ENCODE measurements around the gene CAVIN1. TPM values are rescaled to one million over a fixed set of nuclear protein-coding genes. Genes with fewer than 3 reads are reported as not detected.

Gene CAVIN1
- polyA plus RNA-seq, 1 experiment: 326 TPM

DNA sequence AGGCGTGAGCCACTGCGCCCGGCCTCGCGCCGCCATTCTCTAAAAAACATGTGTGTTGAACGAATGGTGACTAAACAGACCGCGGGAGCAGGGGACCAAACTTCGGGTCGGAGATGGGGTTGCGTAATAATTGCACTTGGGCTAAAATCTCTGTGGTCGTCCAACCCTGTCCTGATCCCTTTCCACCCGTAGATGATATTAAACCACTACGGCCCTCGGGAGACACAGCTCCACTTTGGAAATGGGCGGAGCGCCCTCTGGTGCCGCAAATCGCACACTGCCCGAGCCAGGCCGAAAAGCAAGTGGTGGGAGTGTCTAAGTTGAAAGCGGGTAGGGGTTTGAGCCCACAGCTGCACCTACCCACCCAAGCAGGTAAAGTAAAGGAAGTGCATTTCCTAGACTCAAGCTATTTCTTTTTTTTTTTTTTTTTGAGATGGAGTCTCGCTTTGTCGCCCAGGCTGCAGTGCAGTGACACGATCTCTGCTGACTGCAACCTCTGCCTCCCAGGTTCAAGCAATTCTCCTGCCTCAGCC, 17.0 kb downstream of the CAVIN1 start:
- Histone ChIP-seq H3K27me3 (ENCODE audit: control insufficient read depth, insufficient read depth, low read length) (no peaks in the 10 kb centered on the region), H3K4me3 (ENCODE audit: low read depth, low read length) (no peak overlapping the region), H3K9me3 (ENCODE audit: control insufficient read depth, insufficient read depth, low read length) (no peaks in the 10 kb centered on the region; the same call in 1 of the 2 replicates), H3K27ac (ENCODE audit: low read depth, low read length) (no peak overlapping the region)
- DNase-seq (ENCODE audit: low read depth, low spot score): no peak
- TF ChIP-seq, protein P1, sequence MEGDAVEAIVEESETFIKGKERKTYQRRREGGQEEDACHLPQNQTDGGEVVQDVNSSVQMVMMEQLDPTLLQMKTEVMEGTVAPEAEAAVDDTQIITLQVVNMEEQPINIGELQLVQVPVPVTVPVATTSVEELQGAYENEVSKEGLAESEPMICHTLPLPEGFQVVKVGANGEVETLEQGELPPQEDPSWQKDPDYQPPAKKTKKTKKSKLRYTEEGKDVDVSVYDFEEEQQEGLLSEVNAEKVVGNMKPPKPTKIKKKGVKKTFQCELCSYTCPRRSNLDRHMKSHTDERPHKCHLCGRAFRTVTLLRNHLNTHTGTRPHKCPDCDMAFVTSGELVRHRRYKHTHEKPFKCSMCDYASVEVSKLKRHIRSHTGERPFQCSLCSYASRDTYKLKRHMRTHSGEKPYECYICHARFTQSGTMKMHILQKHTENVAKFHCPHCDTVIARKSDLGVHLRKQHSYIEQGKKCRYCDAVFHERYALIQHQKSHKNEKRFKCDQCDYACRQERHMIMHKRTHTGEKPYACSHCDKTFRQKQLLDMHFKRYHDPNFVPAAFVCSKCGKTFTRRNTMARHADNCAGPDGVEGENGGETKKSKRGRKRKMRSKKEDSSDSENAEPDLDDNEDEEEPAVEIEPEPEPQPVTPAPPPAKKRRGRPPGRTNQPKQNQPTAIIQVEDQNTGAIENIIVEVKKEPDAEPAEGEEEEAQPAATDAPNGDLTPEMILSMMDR (IDR thresholded peaks at IDR 0.05; ENCODE audit: low read depth, low read length): peak; percentile 74
- ChIA-PET CTCF (interaction anchor here (0.5 to 1.9 kb wide), 26 partner anchors 9 to 757 kb away, joined by 3 to 14 read pairs (median 4); partner anchors contain the start of genes CAVIN1 and STAT3), POLR2A (interaction anchor here (0.6 to 1.1 kb wide), 3 partner anchors 17 to 41 kb away, joined by 3 to 4 read pairs (median 4); partner anchors contain the start of genes CAVIN1 and STAT3)

DNA sequence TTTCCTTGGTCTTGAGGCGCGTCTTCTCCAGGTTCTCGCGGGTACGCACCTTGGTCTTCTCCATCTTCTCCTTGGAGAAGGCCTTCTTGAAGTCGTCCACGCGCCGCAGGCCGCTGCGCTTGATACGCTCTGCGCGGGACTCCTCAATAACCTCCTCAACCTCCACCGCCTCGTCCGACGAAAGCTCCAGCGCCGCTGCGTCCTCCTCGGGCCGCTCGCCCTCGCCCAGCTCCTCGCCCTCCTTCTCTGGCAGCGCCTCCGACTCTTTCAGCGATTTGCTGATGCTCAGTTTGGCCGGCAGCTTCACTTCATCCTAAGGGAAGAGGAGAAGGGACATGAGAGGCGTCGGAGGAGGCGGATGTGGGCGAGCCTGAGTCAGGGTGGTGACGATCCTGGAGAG, 18.0 kb downstream of the CAVIN1 start:
- Histone ChIP-seq H3K27me3 (ENCODE audit: control insufficient read depth, insufficient read depth, low read length) (no peaks in the 10 kb centered on the region), H3K9me3 (ENCODE audit: control insufficient read depth, insufficient read depth, low read length) (no peaks in the 10 kb centered on the region; the same call in 1 of the 2 replicates), H3K4me3 (ENCODE audit: low read depth, low read length) (no peak overlapping the region), H3K27ac (ENCODE audit: low read depth, low read length) (no peak overlapping the region)
- TF ChIP-seq, protein P1 (IDR thresholded peaks at IDR 0.05; ENCODE audit: low read depth, low read length): no peak
- no peak for DNase-seq (ENCODE audit: low read depth, low spot score)
- CTCF ChIA-PET: interaction anchor here (1.1 to 1.6 kb wide), 3 partner anchors 20 to 183 kb away, joined by 3 to 5 read pairs (median 3); no protein-coding TSS in a partner anchor
- POLR2A ChIA-PET: interaction anchor here (0.9 kb wide), 1 partner anchor 18 kb away, joined by 7 read pairs; the partner anchor contains the start of gene CAVIN1

DNA sequence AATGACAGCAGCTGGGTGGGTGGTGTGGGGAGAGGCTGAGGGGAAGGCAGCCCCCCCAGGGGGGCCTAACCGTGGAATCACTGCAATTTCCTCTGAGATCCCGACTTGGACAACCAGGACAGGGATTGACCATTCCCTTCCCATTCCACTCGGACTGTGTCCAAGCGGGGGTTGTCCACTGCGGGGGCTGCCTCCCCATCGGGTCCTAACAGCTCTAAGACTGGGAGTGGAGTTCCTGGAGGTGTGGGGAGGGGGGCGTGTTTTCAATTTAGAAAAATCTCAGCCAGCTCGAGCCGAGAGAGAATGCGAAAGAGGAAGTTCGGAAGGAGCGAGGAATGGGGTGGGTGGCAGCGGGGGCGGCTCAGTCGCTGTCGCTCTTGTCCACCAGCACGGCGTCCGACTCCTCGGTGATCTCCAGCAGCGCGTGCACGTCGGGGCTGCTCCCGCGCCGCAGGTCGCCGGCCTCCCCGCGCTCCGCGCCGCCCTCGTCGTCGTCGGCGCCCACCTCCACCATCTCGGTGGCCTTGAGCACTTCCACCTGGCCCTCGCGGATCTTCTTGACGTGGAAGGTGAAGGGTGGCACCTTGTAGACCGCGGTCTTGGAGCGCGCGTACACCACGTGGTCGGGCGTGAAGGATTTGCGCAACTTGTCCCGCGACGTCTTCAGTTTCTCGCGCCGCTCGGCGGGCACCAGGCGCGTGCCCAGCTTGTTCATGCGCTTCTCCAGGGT, 18.6 kb downstream of the CAVIN1 start:
- ChIA-PET POLR2A (interaction anchor here (0.9 kb wide), 1 partner anchor 18 kb away, joined by 7 read pairs; the partner anchor contains the start of gene CAVIN1), CTCF (no interaction called here)
- TF ChIP-seq, protein P1 (IDR thresholded peaks at IDR 0.05; ENCODE audit: low read depth, low read length): no peak
- DNase-seq (ENCODE audit: low read depth, low spot score): no peak
- no peaks in the 10 kb centered on the region; the same call in 1 of the 2 replicates for H3K9me3 ChIP-seq (ENCODE audit: control insufficient read depth, insufficient read depth, low read length)
- H3K4me3 ChIP-seq (ENCODE audit: low read depth, low read length): no peak overlapping the region
- peak overlapping the region; percentile 31 for H3K27ac ChIP-seq (ENCODE audit: low read depth, low read length)
- no peaks in the 10 kb centered on the region for H3K27me3 ChIP-seq (ENCODE audit: control insufficient read depth, insufficient read depth, low read length)

DNA sequence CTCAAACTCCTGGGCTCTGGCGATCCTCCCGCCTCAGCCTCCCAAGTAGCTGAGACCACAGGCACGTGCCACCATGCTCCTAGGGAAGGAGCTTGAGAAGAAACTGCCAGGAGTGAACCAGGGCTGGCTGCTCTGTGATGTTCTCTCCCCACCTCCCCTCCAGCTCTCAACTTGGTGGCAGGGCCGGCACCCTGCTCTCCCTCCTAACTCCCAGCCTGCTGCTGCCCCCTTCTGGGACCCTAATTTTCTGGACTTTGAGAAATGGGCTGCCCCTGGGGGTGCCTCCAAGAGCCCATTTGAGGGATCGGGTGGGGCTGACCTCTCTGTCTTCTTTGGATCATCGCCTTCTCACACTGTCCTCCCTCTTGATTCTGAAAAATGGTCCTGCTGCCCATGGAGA, 19.9 kb downstream of the CAVIN1 start:
- DNase-seq (ENCODE audit: low read depth, low spot score): no peak
- H3K27me3 ChIP-seq (ENCODE audit: control insufficient read depth, insufficient read depth, low read length): no peaks in the 10 kb centered on the region
- no peaks in the 10 kb centered on the region; the same call in 1 of the 2 replicates for H3K9me3 ChIP-seq (ENCODE audit: control insufficient read depth, insufficient read depth, low read length)
- H3K4me3 ChIP-seq (ENCODE audit: low read depth, low read length): no peak overlapping the region
- TF ChIP-seq, protein P1 (IDR thresholded peaks at IDR 0.05; ENCODE audit: low read depth, low read length): 0 out of 2 replicates have a peak, but pooled peaks have one; percentile 24
- H3K27ac ChIP-seq (ENCODE audit: low read depth, low read length): peak overlapping the region; percentile 42
- POLR2A ChIA-PET: interaction anchor here (0.7 to 1.3 kb wide), 4 partner anchors 9 to 122 kb away, joined by 3 to 4 read pairs (median 3); partner anchors contain the start of gene CAVIN1
- CTCF ChIA-PET: interaction anchor here (0.8 to 1.4 kb wide), 3 partner anchors 81 to 124 kb away, joined by 3 to 5 read pairs (median 3); no protein-coding TSS in a partner anchor

All from AG04450 (cell line).